GM12872 (cell line): Measurements from ENCODE around the gene MAPK8IP1.

Experiments
- TF ChIP-seq, protein P1 (sequence below): IDR thresholded peaks from 3 replicates; pipeline ENCODE4 v1.5.1; 2011; ENCODE audit warnings: low read depth, mild to moderate bottlenecking, low read length, moderate library complexity; ENCODE audit not compliant: insufficient read depth

MAPK8IP1 gene

DNA sequence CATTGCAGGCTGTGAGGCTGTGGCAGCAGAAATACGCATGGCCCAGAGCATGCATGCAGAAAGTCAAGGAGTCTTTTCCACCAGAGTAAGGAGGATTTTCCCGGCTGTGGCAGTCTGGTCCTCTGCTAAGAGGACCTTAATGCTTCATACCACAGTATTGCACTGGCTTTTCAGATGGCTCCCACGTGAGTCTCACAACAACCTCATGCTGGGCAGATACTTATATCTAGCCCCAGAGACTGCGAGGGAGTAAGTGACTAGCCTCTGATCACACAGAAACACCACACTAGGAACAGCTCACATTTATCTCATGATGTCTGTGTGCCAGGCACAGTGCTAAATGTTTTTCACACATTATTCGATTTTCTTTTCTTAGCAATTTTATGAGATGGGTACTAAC is 30.1 kb upstream of the MAPK8IP1 start:
- TF ChIP-seq, protein P1, sequence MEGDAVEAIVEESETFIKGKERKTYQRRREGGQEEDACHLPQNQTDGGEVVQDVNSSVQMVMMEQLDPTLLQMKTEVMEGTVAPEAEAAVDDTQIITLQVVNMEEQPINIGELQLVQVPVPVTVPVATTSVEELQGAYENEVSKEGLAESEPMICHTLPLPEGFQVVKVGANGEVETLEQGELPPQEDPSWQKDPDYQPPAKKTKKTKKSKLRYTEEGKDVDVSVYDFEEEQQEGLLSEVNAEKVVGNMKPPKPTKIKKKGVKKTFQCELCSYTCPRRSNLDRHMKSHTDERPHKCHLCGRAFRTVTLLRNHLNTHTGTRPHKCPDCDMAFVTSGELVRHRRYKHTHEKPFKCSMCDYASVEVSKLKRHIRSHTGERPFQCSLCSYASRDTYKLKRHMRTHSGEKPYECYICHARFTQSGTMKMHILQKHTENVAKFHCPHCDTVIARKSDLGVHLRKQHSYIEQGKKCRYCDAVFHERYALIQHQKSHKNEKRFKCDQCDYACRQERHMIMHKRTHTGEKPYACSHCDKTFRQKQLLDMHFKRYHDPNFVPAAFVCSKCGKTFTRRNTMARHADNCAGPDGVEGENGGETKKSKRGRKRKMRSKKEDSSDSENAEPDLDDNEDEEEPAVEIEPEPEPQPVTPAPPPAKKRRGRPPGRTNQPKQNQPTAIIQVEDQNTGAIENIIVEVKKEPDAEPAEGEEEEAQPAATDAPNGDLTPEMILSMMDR: no peak

DNA sequence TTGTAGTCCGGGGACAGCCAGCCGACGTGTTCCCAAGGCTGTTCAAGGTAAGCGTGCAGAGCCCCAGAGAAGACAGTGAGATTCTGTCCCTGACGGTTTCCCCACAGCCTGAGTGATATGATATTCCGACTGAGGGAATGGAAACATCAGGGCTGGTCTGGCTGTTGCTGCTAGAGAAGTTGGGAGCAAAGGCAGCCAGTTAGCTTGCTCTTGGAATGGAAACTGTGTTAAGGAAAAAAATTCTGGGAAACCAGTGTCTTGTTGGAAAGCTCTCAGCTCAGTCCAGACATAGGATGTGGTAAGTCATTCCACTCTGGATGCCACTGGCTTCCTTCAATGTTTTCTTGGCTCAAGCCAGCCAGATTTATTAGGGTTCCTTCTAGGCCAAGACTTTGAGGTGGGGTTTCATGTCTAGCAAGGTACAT is 29.4 kb upstream of the MAPK8IP1 start:
- TF ChIP-seq, protein P1: no peak

DNA sequence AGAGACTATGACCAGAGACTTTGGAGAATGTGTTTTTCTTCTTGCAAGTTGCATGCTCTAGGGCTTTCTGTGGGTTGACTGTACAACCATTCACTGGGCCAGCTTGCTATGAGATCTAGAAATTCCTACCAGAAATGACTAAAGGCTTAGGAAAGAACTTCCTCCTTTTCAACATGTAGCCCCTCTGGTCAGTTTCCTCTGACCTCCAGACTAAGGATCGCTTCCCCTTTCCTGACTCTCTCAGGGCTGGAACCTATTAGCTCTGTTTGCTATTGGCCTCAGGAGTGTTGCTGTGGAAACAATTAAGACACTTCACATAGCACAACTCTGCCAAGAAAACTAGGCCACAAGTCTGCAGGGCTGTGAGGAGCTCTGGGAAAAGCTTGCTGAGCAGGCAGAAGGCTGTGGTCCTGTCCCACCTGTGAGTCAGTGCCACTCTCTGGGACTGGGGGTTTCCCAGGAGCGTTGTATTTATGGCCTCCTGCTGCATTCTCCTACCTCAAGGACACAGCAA is 27.4 kb upstream of the MAPK8IP1 start:
- TF ChIP-seq, protein P1: no peak

DNA sequence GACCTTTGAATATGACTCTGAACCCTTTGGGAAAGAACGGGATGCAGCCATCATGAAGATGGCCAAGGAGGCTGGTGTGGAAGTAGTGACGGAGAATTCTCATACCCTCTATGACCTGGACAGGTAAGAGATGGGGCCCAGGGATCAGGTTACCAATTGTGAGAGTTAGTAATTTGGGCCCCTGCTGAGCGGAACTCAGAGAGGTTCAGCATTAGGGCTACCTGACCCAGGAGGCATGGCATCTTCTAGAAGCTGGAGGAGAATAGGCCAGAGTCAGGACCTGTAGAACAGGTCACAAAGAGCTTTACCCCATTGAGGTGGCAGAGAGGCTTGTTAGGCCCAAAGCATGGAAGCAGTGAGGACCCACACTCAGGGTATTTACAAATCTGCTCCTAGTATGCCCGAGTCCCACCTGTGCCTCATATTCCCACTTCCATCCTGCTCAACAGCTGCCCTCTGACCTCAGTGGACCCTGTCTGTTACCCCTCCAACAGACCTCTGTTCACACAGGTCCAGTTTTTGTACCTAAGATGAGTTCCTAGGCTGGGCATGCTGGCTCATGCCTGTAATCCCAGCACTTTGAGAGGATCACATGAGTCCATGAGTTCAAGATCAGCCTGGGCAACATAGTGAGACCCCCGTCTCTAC is 26.6 kb upstream of the MAPK8IP1 start:
- TF ChIP-seq, protein P1: no peak

DNA sequence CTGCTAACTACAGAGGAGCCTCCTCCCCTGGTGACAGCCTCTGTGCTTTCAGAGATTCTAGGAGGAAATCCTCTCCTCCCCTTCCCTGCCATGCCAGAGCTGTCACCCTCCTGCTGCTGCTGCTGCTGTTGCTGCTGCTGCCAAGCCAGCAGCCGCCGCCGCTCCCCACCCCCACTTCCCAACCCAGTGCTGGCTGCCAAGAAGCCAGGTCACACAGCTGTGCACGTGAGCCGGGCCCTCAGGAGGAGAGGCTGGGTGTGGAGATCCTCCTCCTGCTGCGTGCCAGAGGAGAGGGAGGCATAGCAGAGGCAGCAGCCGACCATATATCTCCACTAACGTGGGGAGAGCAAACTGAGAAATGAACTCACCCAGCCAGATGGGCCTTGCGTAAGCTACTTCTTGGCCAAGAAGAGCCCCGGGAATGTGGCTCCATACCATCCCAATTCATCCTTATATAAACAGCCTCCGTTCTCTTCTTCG is 25.8 kb upstream of the MAPK8IP1 start:
- TF ChIP-seq, protein P1: no peak

DNA sequence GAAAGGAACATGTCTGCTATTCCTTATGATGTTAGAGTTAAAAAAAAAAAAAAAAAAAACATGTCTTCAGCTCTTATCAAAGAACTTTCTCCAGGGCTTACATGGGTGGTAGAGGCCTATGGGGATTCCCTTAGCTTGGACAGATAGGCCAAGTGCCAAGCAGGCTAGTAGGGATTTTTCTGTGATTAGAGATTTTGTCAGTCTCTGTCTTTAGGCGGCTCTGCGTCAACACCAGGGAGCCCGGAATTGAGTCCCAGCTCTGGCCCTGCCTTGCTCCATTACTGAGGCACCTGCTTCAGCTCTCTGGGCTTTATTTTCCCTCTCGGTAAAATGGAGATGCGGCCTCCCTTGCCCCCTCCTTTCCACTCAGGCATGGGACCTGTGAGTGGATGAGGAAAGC is 25.1 kb upstream of the MAPK8IP1 start:
- TF ChIP-seq, protein P1: no peak

DNA sequence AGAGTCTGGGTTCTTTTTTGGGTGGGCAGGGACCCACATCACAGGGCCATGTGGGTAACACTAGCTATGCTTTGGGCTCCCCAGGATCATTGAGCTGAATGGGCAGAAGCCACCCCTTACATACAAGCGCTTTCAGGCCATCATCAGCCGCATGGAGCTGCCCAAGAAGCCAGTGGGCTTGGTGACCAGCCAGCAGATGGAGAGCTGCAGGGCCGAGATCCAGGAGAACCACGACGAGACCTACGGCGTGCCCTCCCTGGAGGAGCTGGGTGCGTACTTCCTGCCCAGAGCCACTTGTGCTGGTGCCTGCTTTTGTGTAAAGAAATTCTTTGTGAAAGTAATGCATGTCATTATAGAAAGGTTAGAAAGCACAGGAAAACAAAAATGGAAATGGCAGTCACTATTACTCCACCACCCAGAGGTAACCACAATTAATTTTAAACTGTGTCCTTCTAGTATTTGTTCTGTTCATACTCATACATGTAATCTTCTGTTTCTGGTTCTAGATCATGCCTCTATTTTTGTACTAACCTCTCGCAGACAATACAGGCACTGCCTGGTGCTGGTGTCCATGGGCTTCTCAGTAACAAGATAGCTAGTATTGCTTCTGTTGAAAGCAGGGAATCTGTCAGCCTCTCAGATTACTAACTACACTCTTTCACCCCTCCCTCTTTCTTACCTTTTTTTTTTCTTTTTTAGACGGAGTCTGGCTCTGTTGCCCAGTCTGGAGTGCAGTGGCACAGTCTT is 24.5 kb upstream of the MAPK8IP1 start:
- TF ChIP-seq, protein P1: no peak
